Small intestine (tissue), 7 donors: Measurements from ENCODE around the gene NEURL3. TPM values are rescaled to one million over a fixed set of nuclear protein-coding genes. Genes with fewer than 3 reads are reported as not detected.
A peak's percentile ranks its signal among the peaks of the same experiment; 100 is the strongest.

Source experiments
- DNase-seq, 2 donors: peaks; one replicate each; pipeline versions ENCODE4 v3.0.0 to v3.0.0-alpha.2; 2013
- FAIRE-seq: peaks from 2 replicates; lab custom pipeline; 2012; peaks lifted over from hg19 to GRCh38; lab: Jason Lieb, UNC
- H3K27ac ChIP-seq, 3 donors: one replicate each; pipeline ENCODE4 v1.5.1; 2013; ENCODE audit warnings: low read length in 2 of 3, mild to moderate bottlenecking in 2 of 3, control low read depth in 1 of 3, inconsistent platforms in 1 of 3, low read depth in 1 of 3, moderate library complexity in 1 of 3
- H3K27me3 ChIP-seq, 3 donors: one replicate each; pipeline ENCODE4 v1.6.1; 2013; ENCODE audit warnings: low read length in 3 of 3, inconsistent platforms in 1 of 3; ENCODE audit not compliant: control insufficient read depth in 3 of 3, insufficient read depth in 3 of 3
- H3K36me3 ChIP-seq, 3 donors: one replicate each; pipeline ENCODE4 v1.6.1; 2013; ENCODE audit warnings: low read length in 3 of 3, inconsistent platforms in 1 of 3, low read depth in 1 of 3, mild to moderate bottlenecking in 1 of 3, moderate library complexity in 1 of 3; ENCODE audit not compliant: control insufficient read depth in 3 of 3, insufficient read depth in 2 of 3
- H3K4me1 ChIP-seq, 3 donors: one replicate each; pipeline ENCODE4 v1.6.1; 2013; ENCODE audit warnings: low read length in 2 of 3, inconsistent platforms in 1 of 3, low read depth in 1 of 3, mild to moderate bottlenecking in 1 of 3, moderate library complexity in 1 of 3; ENCODE audit not compliant: control insufficient read depth in 3 of 3, insufficient read depth in 2 of 3
- H3K4me3 ChIP-seq, 3 donors: one replicate each; pipeline ENCODE4 v1.5.1; 2013; ENCODE audit warnings: low read length in 3 of 3, control low read depth in 1 of 3, inconsistent platforms in 1 of 3, low read depth in 1 of 3, mild to moderate bottlenecking in 1 of 3, moderate library complexity in 1 of 3
- H3K9me3 ChIP-seq, 2 donors: one replicate each; pipeline ENCODE4 v1.6.1; 2013; ENCODE audit warnings: low read depth in 1 of 2, low read length in 1 of 2; ENCODE audit not compliant: control insufficient read depth in 2 of 2, insufficient read depth in 1 of 2
- WGBS, 3 donors: extraction: QIAGEN DNeasy Blood & Tissue Kit; methylation state at CpG; one replicate each; pipeline ENCODE4 v1.1.7; 2013; 5-methylcytosine and 5-hydroxymethylcytosine counted together
- polyA plus RNA-seq, 4 donors: library from polyadenylated mRNA; stranded (reverse) in 3 of 4; unstranded in 1 of 4; fragments of 200-250 nt in 3 of 4; fragments of 120-200 nt in 1 of 4; gene quantifications; one replicate each; pipeline versions ENCODE4 v1.2.1 to v1.2.3, GENCODE V29; 2013
- donor health status: healthy with polysubstance abuse.
- donor health status: control.
- donor health status: control.
- donor health status: Bipolar disorder and iron deficiency.
- donor health status: healthy.

The NEURL3 gene
- polyA plus RNA-seq, 4 donors = 0.61 to 6.2 (median 3.1) TPM

GRCh38 chr2:96546321-96546720 lies 41.2 kb upstream of the NEURL3 start:
- FAIRE-seq (no peak), DNase-seq (no peak)
- Histone ChIP-seq H3K9me3 (no peaks in the 10 kb centered on the region), H3K27me3 (no peaks in the 10 kb centered on the region), H3K36me3 (peaks cover 0 to 35% (median under 1%) of the 10 kb centered on the region in 3 donors), H3K4me1 (peaks cover 0 to 20% (median 0%) of the 10 kb centered on the region in 3 donors), H3K27ac (no peak overlapping the region), H3K4me3 (no peak overlapping the region)
- 85 to 95% (median 87%) methylated on average over 5 of the region's 5 CpGs for WGBS, 3 donors

- Histone ChIP-seq H3K9me3 (no peaks in the 10 kb centered on the region), H3K36me3 (peaks cover 0 to 9% (median 0%) of the 10 kb centered on the region in 3 donors), H3K27ac (no peak overlapping the region), H3K4me3 (no peak overlapping the region), H3K27me3 (peaks cover 0 to 19% (median 0%) of the 10 kb centered on the region in 3 donors), H3K4me1 (peaks cover 0 to 10% (median 3%) of the 10 kb centered on the region in 3 donors)
- no peak for DNase-seq
- WGBS, 3 donors = 86 to 90% (median 87%) methylated on average over 8 of the region's 8 CpGs
- no peak for FAIRE-seq
These were observed 37.3 kb upstream of the NEURL3 start for GRCh38 chr2:96542357-96542977.

DNA sequence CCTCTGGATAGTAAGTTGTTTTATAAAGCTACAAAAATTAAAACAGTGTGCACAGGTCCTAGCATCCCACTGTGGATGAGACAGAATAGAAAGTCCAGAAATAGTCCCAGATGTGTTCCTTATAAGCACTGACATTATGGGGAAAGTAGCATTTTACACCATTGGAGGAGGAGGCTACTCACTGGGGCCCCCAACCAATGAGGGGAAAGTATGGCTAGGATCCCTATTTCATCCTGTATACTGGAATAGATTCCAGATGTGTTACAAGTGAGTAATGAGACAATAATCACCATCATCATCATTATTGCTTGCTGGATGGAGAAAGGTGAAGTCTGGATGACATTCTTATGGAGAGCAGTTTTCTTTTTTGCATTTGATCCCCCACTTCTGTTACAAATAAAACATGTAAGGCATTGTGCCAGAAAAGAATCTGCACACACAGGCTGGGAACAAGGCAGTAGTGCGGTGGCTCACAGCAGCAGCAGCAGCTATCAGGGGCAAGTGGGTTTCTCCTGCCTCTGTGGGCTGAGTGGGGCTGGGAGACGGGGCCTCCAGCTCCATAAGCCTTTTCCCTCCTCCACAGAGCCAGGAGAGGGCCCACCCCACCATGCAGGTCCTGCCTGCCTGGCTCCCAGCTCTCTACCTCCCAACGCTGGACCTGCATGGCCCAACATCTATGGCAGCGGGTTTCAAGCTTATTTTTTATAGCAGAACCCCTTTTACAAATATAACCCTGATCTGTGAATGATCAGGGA lies 36.4 kb upstream of the NEURL3 start:
- peaks cover 0 to 7% (median 0%) of the 10 kb centered on the region in 3 donors for H3K36me3 ChIP-seq
- peaks cover 0 to 23% (median 0%) of the 10 kb centered on the region in 3 donors for H3K27me3 ChIP-seq
- H3K4me3 ChIP-seq = no peak overlapping the region
- WGBS, 3 donors = 89 to 99% (median 90%) methylated on average over 4 of the region's 4 CpGs
- no peaks in the 10 kb centered on the region for H3K9me3 ChIP-seq
- FAIRE-seq (no peak), DNase-seq (no peak)
- peaks cover 0 to 10% (median 3%) of the 10 kb centered on the region in 3 donors for H3K4me1 ChIP-seq
- no peak overlapping the region for H3K27ac ChIP-seq

DNA sequence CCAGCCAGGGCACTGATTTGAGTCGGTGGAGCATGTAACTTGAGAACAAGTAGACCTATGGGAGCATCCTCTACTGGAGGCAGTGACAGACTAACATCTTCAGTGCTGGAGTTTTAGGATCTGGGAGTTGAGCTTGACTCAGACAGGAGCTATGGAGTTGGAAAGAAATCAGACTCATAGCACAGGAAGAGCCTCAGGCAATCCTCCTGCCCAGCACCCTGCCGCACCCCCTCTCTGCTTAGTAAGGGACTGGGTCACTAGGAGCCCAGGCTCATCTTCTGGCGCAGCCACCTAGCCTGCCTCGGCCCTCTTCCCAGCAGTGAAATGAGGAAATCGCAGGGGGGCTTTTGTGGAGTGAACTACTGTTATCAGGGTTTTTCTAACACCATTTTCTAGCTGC lies 35.0 kb upstream of the NEURL3 start:
- Histone ChIP-seq H3K27me3 (peaks cover 0 to 23% (median 0%) of the 10 kb centered on the region in 3 donors), H3K36me3 (peaks cover 0 to 7% (median 0%) of the 10 kb centered on the region in 3 donors), H3K9me3 (no peaks in the 10 kb centered on the region), H3K4me3 (no peak overlapping the region), H3K4me1 (peaks cover 0 to 13% (median 5%) of the 10 kb centered on the region in 3 donors), H3K27ac (no peak overlapping the region)
- WGBS, 3 donors = 77 to 88% (median 81%) methylated on average over 5 of the region's 5 CpGs
- DNase-seq (no peak), FAIRE-seq (no peak)

- 75 to 87% (median 77%) methylated on average over 9 of the region's 9 CpGs for WGBS, 3 donors
- Histone ChIP-seq H3K4me1 (peaks cover 0 to 13% (median 5%) of the 10 kb centered on the region in 3 donors), H3K9me3 (no peaks in the 10 kb centered on the region), H3K4me3 (peak overlapping the region in 1 of 3 donors; percentile 85), H3K27me3 (peaks cover 0 to 23% (median 0%) of the 10 kb centered on the region in 3 donors), H3K36me3 (peaks cover 0 to 7% (median 0%) of the 10 kb centered on the region in 3 donors), H3K27ac (peak overlapping the region in 1 of 3 donors; percentile 92)
- FAIRE-seq (no peak), DNase-seq (no peak)
These were observed 34.2 kb upstream of the NEURL3 start for GRCh38 chr2:96539215-96539920.

- 29 to 52% (median 39%) methylated on average over 24 of the region's 24 CpGs for WGBS, 3 donors
- DNase-seq = peak; percentile 46 to 65
- Histone ChIP-seq H3K4me1 (peaks cover 0 to 16% (median 5%) of the 10 kb centered on the region in 3 donors), H3K27ac (peak overlapping the region in 2 of 3 donors; percentile 82 to 92), H3K36me3 (peaks cover 0 to 7% (median 0%) of the 10 kb centered on the region in 3 donors), H3K9me3 (no peaks in the 10 kb centered on the region), H3K4me3 (peak overlapping the region; percentile 63 to 85 (median 78)), H3K27me3 (peaks cover 0 to 23% (median 0%) of the 10 kb centered on the region in 3 donors)
- FAIRE-seq = no peak
These were observed 33.5 kb upstream of the NEURL3 start for GRCh38 chr2:96538487-96539214.

DNA sequence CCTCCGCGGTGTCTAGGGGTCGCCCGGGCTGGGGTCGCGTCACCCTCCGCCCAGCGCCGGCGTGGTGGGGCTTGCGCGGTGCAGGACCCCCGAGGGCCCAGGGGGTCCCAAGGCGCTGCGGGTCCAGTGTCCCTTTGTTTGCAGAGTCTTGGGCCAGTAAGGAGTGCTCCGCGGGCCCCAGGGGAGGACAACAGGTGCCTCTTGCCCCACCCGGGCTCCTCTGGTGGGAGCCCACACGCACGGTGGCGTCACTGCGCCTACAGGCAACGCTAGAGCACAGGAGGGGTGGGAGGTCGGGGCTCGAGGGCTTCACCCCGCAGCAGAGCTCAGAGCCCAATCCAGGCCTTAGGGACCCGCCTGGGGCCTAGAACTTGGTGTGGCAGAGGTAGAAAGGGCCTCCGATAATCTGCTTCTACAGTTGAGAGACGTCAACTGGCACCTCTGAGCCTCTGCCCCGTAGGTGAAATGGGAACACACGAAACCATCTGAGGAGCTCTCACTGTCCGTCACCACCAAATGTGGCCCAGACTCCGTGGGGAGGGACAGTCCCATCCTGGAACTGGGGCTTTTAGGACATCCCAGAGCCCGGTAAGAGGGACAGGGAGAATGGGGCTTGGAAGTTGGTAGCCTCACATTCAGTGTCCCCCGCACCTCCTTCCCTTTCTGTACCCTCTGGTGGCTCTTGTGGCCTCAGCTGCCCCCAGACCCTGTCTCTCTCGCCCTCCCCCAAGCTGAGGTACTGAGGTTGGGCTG lies 32.8 kb upstream of the NEURL3 start:
- H3K27ac ChIP-seq = peak overlapping the region in 2 of 3 donors; percentile 82 to 92
- 14 to 34% (median 25%) methylated on average over 32 to 36 of the region's 36 CpGs for WGBS, 3 donors
- H3K36me3 ChIP-seq = peaks cover 0 to 7% (median 0%) of the 10 kb centered on the region in 3 donors
- FAIRE-seq = no peak
- H3K4me3 ChIP-seq = peak overlapping the region; percentile 63 to 85 (median 78)
- H3K9me3 ChIP-seq = no peaks in the 10 kb centered on the region
- peaks cover 0 to 17% (median 5%) of the 10 kb centered on the region in 3 donors for H3K4me1 ChIP-seq
- H3K27me3 ChIP-seq = peaks cover 0 to 23% (median 0%) of the 10 kb centered on the region in 3 donors
- DNase-seq = no peak
